ENCODE measurements around the gene KRT28.
"Not testable (repeated sequence)": the region's sequence is repeated elsewhere in the genome, so short reads cannot be mapped to it uniquely, and the experiment has no call there.

The KRT28 gene

GRCh38 chr17:40777459-40777858, 22.3 kb downstream of the KRT28 start:
- peak; percentile 35 for DNase-seq

GRCh38 chr17:40775945-40776344, 23.8 kb downstream of the KRT28 start:
- DNase-seq: no peak

GRCh38 chr17:40772101-40772500, 27.7 kb downstream of the KRT28 start, which contains the start of gene KRT26:
Gene KRT26 (minus strand): TSS chr17:40772201. CDS start chr17:40772113, 88 bp downstream.
- no peak for DNase-seq

DNA sequence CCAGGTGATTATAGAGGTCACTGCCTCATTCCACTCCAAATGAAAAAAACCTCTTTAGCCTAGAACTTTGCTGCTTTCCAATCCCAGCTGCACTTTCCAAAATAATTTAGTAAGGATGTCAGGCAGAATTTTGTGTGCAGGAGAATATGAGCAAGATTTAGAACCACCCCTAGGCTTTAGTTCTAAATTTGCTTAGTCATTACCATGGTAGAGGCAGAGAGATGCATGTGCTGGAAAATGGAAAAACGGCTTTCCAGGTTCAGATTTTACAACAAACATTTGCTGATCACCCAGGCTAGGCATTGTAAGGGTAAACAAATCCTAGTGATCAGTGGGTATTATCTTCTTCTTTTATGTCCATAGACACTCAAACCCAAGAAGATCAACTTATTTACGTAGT, 34.1 kb downstream of the KRT28 start:
- DNase-seq: no peak

- no peak for DNase-seq
Measured at GRCh38 chr17:40763752-40764151, 36.0 kb downstream of the KRT28 start.

DNA sequence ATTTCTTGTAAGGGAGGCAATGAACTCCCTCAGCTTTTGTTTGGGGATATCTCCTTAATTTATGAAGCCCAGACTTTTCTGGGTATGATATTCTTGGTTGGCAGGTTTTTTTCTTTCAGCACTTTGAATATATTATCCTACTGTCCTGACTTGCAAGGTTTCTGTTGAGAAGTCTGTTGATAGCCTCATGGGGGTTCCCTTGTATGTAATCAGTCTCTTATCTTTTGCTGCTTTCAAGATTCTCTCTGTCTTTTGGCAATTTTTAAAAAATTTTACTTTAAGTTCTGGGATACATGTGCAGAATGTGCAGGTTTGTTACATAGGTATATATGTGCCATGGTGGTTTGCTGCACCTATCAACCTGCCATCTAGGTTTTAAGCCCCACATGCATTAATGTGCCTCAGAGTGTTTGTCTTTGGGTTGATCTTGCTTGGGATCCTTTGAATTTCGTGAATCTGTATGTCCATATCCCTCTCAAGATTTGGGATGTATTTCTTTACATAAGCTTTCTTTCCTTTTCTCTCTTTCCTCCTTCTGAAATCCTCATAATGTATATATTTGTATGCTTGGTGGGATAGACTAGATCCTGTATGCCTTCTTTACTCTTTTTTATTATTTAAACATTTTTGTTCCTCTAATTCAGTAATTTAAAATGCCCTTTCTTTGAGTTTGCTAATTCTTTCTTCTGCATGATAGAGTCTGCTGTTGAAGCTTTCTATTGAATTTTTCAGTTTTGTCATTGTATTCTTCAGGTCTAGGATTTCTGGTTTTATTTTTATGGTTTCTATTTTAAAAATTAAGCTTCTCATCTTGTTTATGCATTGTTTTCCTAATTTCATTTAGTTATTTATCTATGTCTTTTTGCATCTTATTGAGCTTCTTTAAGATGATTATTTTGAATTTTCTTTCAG, 39.4 kb downstream of the KRT28 start:
- no peak for DNase-seq

- DNase-seq: no peak
Measured at GRCh38 chr17:40755231-40755630, 44.5 kb downstream of the KRT28 start, which contains the start of gene KRT25. Gene KRT25 (minus strand): TSS chr17:40755331. CDS start chr17:40755271, 60 bp downstream.

DNA sequence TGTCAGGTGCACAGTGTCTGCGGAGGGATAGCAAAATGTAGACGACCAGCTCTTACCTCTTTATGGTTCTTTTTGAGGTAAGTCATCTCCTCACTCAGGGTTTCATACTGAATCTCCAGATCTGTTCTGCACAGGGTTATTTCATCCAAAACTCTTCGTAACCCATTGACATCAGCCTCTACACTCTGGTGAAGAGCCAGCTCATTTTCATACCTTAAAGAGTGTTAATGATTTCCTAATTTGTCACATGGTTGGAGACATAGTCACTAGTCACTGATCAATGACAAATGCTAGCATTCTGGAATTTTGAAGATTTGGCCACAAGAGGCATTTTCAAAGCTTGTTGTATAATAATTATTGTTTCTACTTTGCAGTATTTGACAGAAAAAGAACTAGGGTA, 46.0 kb downstream of the KRT28 start:
- DNase-seq: no peak

DNA sequence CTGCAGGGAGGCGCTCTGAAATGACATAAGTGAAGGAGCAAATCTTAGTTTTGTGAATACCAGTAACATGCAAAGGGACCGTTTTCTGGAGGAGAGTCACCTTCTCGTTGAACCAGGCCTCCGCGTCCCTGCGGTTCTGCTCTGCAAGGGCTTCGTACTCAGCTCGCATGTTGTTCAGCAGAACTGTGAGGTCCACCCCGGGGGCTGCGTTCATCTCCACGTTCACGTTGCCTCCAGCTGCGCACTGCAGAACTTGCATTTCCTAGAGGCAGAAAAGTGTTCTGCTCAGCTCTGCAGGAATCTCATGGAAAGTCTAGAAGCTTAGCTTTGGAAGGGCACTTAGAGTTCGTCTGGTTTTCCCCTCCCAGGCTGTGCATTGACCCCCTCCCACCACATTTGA, 48.7 kb downstream of the KRT28 start:
- DNase-seq: no peak

DNA sequence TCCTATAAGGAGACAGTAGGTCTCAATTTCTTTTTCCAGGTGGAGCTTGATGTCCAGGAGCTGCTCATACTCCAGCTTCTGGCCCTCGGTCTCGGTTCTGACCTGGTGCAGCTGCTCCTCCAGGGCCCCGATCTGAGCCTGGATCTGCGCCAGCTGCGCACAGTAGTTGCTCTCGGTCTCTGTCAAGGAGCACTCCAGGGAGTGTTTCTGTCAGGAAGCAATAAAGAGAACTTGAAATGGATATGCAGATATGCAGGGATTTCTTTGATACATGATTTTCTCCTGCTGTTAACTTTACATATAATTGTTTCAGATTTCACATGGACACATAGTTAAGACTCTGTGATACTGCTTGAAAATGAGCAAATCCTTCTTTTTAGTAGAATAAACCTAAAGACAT, 49.4 kb downstream of the KRT28 start:
- DNase-seq: peak; percentile 7

DNA sequence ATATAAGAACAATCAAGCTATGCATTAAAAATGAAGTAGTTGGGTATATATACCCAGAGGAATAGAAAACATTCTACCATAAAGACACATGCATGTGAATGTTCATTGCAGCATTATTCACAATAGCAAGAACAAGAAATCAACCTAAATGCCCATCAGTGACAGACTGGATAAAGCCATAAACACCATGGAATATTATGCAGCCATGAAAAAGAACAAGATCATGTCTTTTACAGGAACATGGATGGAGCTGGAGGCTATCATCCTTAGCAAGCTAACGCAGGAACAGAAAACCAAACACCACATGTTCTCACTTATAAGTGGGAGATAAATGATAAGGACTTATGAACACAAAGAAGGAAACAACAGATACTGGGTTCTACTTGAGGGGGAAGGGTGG, 51.1 kb downstream of the KRT28 start:
- not testable (repeated sequence) for DNase-seq

Data from NCI-H69 (cell line).